ENCODE measurements around the gene OMA1.

DNA sequence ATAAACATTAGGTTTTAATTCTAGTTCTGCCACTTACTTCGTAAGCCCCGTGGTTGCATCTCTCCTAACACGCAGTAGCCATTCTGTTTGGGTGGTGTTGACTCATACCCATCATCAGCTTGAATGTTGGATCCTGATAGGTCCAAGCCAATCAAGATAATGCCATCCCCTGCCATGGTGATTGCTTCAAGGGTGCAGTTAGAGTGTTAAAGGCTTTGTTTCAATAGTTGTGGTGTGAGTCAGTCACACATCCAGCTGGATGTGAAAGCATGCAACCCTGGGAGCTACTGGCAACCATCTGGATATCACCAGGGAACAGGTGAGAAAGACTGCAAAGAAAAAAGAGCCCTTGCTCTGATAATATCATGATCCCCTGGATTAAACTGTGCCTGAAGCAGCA, 69.1 kb downstream of the OMA1 start:
- TF ChIP-seq, protein P1, sequence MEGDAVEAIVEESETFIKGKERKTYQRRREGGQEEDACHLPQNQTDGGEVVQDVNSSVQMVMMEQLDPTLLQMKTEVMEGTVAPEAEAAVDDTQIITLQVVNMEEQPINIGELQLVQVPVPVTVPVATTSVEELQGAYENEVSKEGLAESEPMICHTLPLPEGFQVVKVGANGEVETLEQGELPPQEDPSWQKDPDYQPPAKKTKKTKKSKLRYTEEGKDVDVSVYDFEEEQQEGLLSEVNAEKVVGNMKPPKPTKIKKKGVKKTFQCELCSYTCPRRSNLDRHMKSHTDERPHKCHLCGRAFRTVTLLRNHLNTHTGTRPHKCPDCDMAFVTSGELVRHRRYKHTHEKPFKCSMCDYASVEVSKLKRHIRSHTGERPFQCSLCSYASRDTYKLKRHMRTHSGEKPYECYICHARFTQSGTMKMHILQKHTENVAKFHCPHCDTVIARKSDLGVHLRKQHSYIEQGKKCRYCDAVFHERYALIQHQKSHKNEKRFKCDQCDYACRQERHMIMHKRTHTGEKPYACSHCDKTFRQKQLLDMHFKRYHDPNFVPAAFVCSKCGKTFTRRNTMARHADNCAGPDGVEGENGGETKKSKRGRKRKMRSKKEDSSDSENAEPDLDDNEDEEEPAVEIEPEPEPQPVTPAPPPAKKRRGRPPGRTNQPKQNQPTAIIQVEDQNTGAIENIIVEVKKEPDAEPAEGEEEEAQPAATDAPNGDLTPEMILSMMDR (IDR thresholded peaks at IDR 0.05; ENCODE audit: poor library complexity, severe bottlenecking) = no peak
- TF ChIP-seq, protein P2, sequence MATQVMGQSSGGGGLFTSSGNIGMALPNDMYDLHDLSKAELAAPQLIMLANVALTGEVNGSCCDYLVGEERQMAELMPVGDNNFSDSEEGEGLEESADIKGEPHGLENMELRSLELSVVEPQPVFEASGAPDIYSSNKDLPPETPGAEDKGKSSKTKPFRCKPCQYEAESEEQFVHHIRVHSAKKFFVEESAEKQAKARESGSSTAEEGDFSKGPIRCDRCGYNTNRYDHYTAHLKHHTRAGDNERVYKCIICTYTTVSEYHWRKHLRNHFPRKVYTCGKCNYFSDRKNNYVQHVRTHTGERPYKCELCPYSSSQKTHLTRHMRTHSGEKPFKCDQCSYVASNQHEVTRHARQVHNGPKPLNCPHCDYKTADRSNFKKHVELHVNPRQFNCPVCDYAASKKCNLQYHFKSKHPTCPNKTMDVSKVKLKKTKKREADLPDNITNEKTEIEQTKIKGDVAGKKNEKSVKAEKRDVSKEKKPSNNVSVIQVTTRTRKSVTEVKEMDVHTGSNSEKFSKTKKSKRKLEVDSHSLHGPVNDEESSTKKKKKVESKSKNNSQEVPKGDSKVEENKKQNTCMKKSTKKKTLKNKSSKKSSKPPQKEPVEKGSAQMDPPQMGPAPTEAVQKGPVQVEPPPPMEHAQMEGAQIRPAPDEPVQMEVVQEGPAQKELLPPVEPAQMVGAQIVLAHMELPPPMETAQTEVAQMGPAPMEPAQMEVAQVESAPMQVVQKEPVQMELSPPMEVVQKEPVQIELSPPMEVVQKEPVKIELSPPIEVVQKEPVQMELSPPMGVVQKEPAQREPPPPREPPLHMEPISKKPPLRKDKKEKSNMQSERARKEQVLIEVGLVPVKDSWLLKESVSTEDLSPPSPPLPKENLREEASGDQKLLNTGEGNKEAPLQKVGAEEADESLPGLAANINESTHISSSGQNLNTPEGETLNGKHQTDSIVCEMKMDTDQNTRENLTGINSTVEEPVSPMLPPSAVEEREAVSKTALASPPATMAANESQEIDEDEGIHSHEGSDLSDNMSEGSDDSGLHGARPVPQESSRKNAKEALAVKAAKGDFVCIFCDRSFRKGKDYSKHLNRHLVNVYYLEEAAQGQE (IDR thresholded peaks at IDR 0.05; ENCODE audit: borderline replicate concordance) = no peak
- TF ChIP-seq EP300 (conservative IDR thresholded peaks at IDR 0.05; ENCODE audit: poor library complexity, severe bottlenecking) = no peak
- TF ChIP-seq EZH2 (IDR thresholded peaks at IDR 0.05; ENCODE audit: borderline replicate concordance, insufficient read depth, low read length, poor library complexity, severe bottlenecking) = no peak

All from neural cell (in vitro differentiated cells).